Endometrial microvascular endothelial cells (primary cell): Measurements from ENCODE around the gene GPRC5B. TPM values are rescaled to one million over a fixed set of nuclear protein-coding genes. Genes with fewer than 3 reads are reported as not detected.

ENCODE experiments used
- in situ Hi-C: cut with HindIII; loops from 2 replicates; pipeline ENCODE4 v1.10.0; 2017; ENCODE audit warnings: low sequenced_read_pairs, low pct_unique_long_range_greater_than_20kb; ENCODE audit errors: inconsistent ontology term
- total RNA-seq: library from RNA; depleted of rRNA; stranded (reverse); fragments of >200 nt; gene quantifications from one replicate; pipeline ENCODE4 v1.2.3, GENCODE V29; 2015; ENCODE audit errors: inconsistent ontology term

Gene GPRC5B
- total RNA-seq, 1 donor from 2014 or later, result 7.9 TPM

DNA sequence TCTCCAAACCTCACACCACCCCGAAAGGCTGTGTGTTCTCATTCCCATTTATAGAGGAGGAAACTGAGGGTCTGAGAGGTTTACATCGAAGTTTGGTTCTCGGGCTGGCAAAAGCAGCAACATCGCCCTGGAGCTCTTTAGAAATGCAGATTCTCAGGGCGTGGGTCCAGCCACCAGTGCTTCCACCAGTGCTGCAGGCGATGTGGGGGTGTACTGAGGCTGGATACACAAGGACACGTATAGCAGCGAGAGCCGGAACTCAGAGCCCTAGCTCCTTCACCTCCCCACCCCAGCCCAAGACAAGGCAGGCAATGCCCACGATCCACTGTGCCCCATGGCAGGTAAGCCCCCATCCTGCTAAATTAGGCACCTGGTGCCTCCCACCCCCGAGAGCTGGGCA is 5.9 kb downstream of the GPRC5B start:
- in situ Hi-C loops, result loop anchor here (25.0 kb wide), 2 partner anchors 166 to 266 kb away; partner anchors contain the start of genes IQCK and KNOP1

DNA sequence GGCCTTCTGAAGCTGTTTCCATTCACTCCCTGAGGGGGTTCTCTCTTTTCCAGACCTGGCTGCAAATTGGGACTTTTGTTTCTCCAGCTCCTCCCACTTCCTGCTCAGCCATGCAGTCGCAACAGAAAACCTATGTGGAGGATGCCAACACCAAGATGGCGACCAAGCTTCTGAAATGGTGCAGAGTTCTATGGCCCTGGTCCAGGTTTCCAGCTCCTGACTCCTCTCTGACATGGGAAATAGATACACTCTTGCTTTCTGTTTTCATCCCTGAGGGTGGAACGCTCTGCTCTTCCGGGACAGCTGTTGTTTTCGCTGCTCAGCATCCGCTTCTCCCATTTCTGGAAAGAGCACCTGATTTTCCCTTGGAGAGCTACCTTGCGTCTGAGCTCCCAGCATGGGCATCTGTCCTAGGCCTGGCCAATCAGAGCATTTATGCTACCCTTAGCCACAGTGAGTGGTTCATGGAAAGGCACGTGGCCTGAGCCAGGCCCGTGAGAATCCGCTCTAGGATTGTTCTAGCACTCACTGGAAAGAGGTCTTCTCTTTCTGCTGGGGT is 8.1 kb downstream of the GPRC5B start:
- in situ Hi-C loops, result loop anchor here (25.0 kb wide), 2 partner anchors 164 to 264 kb away; partner anchors contain the start of genes IQCK and KNOP1

DNA sequence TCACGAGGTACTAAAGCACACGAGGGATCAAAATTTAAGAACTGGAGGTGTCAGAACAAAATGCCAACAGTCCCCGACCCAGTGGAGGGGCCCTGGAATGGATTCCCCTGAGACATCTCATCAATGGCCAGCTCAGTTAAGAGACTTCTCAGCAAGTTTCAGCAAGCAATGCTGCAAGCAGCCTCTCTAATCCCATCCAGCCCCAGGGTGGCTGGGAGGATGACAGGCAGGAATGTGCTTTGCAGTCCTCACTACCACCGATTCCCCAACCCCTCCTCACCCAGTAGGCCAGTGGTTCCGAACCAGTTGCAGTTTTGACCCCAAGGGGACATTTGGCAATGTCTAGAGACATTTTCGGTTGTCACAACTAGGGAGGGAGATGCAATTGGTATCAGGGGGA is 8.7 kb downstream of the GPRC5B start:
- in situ Hi-C loops, result loop anchor here (25.0 kb wide), 2 partner anchors 164 to 264 kb away; partner anchors contain the start of genes IQCK and KNOP1

DNA sequence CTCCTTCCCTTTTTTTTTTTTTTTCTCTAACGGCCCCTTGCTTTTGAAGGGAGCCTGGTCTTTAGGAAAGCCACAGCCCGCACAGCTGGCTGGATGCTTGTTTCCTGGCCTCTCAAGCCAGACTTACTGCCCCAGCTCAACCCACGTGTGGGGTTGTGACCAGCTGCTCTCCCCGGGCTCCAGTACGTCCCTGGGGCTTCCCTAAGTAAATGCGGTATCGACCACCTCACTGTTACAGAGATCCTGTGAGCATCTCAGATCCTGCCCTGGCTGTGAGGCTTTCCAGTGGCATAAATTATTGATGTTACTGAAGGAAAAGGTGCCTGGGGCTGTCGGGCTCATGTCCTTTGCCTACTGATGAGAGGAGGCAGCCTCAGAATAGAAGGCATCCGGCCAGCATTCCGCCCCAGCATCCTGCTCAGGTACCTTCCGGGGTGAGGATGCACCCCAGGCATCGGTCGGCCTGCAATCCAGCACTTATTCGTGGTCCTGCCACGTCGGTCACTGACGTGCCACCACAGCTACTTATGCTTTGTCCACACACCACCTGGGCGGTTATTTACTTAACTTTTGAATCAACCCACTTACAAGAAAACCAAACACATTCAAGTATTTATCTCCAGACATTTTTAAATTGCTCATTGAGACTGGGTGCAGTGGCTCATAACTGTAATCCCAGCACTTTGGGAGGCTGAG is 9.6 kb downstream of the GPRC5B start:
- in situ Hi-C loops, result loop anchor here (25.0 kb wide), 2 partner anchors 163 to 263 kb away; partner anchors contain the start of genes IQCK and KNOP1

DNA sequence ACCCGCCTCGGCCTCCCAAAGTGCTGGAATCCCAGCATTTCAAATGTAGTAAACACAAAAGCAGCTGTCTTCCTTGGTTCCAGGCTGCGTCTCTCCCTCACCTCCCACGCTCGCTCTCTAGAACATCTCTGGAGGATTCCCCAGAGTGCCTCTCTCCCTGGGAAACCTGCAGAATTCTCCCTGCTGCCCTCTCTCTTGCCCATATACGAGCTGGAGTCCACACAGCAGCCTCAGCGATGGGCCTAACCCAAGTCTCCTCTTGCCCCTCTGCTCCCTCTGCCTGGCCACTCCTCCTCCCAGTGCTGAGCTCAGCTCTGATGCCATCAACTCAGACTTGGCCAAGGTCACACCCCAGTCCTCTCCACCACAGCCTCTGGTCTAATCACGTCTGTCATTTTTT is 10.6 kb downstream of the GPRC5B start:
- in situ Hi-C loops, result no loop called here

DNA sequence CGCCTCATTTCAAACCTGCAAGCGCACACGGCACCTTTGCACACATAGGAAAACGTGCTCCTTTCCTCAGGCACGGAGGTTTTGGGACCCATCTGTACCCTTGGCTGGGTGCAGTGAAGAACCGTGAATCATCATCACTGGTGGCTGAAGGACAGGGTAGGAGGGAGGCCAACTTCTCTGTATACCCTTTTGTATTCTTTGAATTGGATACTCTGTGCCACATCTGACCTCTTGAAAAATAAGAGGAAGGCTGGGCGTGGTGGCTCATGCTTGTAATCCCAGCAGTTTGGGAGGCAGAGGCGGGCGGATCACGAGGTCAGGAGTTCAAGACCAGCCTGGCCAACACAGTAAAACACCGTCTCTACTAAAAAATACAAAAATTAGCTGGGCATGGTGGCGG is 11.7 kb downstream of the GPRC5B start:
- in situ Hi-C loops, result no loop called here

DNA sequence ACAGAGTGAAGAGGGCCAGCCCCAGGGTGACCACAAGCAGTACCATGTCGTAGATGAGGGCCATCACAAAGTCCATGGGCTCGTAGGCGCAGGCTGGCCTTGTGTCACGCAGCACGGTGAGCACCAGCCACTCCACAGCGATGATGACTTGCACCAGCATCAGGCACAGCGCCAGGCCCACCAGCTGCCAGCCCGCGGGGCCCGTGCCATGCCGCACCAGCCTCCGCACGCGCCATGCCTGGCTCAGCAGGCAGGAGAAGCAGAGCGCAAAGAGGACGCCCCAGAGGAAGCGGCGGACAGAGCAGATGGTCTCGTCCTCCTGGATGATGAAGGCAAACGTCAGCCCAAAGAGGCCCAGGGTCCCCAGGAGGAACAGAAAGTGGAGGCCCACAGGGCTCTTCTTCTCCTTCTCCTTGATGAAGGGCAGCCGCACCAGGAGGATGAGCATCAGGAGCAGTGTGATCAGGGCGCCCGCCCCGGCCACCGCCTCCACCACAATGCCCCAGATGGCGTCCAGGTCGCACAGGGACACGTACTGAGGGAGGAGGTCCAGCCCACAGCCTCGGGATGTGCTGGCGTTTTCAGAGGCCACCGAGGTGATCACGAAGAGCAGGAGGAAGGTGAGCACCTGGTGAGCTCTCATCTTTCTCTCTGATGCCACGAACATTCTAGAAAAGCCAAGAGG is 12.3 kb downstream of the GPRC5B start:
- in situ Hi-C loops, result no loop called here

DNA sequence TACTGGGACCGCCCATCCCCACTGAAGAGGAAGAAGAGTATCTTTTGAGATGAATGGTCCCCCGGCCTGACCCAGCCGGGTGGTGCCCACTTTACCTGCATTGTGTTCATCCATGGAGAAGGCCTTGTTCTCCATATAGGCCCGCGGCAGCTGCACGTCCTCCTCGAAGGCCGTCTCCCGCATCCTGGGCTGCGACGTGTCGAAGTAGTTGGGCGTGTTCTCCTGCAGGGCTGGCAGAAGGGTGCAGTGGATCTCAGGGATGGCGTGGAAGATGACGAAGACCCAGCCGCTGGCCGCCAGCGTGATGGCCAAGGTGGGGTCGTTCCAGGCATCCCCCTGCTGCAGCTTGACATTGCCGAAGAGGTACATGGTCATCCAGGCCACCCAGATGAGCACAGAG is 12.9 kb downstream of the GPRC5B start:
- in situ Hi-C loops, result no loop called here

DNA sequence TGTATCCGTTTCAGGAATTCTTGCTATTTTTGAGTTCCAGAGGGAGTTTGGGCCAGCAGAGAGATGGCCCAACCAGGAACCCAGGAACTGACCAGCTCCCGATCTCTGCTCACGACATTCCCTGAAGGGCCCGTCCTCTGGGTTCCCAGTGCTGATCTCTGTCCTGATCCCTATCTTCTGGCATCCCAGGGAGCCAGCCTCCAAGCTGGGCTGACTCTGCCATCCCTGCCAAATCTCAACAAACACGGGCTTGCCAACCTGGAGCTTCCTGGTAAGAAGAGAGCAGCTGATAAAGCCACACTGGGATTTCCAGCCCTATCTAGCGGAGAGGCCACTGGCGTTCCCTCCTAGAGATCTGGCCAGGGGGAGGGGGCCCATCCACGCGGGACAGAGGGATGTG is 16.2 kb downstream of the GPRC5B start:
- in situ Hi-C loops, result no loop called here

DNA sequence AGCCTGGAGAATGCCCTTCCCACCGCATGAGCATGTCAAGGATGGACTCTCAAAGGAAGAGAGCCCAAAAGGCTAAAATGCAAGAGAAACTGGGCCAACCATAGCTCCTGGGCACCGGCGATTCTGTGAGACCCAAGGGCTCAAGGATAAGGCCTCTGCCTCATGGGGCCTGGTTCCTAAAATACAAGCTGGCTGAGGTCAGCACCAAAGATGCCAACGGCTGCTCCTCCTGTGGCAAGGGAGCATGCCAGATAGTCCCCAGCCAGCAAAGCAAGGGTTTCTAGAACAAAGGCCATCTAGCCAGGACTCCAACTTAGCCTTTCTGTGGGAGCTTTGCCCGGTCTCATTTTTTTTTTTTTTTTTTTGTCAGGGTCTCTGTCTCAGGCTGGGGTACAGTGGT is 20.1 kb downstream of the GPRC5B start:
- in situ Hi-C loops, result no loop called here

DNA sequence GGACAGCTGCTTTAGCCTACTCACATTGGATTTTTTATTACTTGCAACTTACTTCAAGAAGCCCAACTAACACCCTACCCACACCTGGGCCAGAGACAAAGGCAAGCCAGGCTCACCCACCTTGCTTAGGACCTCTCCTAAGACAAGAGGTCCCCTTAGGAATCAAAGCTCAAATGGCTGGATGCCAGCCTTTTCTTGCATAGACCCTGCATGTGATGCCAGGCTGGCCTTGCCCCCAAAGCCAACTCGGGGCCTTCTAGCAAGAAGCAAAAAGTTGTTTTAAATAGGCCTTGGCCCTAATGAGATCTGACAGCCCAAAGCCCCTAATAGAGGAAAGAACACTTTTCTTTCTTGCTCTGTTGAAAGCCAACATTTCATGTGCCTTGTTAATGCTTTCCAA is 20.7 kb downstream of the GPRC5B start:
- in situ Hi-C loops, result no loop called here

DNA sequence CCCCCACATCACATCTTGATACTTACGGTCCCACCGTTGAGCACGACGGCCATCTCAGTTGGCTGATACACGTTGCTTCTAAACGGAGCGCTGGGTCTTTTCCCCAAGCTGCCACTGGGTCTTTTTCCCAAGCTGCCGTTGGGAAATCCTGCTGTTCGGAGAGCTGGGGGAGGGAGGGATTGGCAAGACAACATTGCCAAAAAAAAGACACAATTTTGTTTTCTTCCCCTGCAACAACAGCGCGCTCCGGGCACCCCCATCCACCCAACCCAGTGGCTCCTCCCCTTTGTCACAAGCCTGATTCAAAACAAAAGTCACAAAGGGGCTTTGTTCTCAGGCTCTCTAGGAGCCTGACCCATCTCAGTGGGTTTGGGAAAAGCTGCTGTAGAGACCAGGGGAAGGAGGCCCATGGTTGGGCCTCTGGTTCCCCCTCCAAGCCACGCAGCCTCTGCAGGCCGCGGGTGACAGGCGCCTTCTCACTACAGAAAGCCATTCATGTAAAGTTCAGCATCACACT is 22.8 kb downstream of the GPRC5B start:
- in situ Hi-C loops, result no loop called here

DNA sequence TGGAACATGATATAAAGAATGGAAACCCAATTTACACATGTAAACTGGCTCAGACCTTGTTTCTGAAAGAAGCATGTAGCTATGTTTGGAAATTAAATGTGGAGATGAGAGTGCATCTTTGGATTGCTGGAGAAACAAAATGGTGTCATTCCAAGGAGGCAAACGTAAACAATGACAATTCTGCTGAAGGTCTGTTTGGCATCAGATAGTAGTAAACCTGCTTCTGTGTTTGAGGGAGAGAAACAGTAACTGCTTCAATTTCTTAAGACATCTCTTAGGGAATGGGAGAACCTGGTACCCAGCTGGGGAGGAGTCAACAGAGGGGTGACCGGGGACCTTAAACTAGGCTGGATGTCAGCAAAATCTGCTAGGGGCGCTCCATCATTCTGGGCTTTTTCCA is 23.5 kb downstream of the GPRC5B start:
- in situ Hi-C loops, result no loop called here

DNA sequence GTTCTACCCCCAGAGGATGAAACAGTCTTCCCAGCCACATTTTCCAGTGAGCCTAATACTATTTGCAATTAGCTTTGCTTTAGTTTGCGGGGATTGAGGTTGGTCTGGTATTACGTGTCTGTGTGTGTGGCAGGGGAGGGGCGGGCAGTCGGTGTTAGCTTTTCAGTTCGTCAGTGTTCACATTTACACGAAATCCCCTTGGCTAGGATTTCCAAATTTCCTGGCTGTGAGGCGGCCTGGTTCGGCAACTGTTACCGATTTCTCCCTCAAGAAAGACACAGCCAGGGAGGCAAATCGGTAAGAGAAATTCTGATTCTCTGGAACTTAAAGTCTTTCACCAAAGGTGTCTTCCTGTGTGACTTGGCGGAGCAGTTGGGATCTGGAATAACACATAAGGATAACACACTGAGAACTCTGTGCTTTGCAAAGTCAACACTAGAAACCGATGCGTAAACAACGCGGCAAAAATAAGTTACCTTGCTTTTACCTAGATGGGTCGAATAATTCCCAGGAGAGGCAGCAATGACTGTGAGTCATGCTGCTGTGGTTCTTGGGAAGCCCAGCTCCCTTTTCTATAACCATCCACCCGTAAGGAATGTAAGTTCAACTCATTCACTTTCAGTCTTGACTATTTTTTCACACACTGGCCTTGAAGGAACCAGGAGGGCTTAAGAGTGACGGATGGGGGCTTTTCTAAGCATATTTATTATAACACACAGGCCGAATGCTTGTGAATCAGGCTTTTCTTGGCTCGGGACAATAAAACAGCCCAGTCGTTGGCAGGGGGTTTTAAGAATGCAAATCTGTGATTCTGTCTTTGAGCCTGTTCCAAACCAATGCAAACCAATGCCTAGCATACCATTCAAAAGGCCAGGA is 24.2 kb downstream of the GPRC5B start:
- in situ Hi-C loops, result no loop called here

DNA sequence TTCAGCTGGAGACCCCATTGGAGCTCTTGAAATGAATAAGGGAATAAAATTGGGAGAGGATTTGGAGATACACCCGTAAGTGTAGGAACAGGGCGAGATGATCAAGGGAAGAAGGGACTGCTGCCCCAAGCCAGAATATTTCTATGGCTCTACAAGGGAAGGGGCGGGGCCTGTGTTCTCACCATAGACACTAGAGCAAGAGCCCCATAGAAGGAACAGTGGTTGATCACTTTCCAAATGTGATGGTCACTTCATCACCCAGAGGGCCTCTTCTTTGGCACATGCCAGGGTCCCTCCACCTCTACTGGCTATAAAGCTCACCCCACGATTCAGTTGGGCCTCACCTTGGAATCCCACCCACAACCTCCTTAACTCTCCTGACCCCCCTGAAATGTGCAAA is 25.0 kb downstream of the GPRC5B start:
- in situ Hi-C loops, result no loop called here

DNA sequence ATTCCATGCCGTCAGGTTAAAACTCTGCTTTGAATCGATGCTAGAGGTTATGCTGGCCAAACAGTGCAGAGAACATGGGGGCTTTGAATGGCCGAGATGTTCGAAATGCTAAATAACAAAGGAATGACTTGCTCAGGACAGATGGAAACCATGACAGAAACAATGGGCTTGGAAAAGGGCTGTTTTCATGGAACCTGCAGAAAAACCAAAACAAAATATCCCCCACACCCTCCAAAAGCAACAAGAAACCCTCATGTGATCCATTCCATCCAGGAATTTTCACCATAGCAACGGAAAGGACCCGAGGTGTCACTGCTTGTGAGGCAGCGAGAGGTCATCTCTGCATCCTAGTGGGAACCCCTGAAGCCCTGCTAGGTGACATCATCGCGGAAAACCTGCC is 25.5 kb downstream of the GPRC5B start:
- in situ Hi-C loops, result no loop called here

DNA sequence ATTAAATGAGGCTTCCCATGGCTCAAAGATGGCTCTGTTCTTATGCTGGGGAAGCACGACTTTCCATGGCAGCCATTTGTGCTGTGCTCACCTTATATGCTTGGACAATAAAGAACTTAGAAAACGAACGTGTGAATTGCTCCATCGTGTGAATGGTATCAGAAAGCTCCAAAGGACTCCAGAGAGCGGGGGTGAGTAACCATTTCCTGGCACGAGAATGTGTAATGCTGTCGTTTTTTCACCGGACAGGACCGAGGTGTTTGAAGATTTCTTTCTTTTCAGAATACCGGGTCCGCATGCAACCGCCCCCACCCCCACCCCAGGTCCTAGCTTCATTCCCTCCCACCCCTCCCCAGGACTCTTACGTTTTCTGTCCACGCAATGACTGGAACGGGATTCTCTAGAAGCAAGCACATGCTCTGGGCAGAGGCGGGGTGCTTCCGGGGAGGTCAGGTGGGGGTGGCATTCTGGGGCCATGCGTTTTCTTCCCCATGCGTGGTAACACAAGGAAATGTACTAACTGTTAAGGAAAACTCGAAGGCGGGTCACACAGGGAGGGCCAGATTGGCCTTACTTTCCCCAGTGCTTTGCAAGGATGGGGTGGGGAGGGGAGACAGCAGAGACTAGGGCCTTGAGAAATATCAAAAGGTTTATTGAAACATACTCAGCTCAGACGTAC is 26.2 kb downstream of the GPRC5B start:
- in situ Hi-C loops, result no loop called here

DNA sequence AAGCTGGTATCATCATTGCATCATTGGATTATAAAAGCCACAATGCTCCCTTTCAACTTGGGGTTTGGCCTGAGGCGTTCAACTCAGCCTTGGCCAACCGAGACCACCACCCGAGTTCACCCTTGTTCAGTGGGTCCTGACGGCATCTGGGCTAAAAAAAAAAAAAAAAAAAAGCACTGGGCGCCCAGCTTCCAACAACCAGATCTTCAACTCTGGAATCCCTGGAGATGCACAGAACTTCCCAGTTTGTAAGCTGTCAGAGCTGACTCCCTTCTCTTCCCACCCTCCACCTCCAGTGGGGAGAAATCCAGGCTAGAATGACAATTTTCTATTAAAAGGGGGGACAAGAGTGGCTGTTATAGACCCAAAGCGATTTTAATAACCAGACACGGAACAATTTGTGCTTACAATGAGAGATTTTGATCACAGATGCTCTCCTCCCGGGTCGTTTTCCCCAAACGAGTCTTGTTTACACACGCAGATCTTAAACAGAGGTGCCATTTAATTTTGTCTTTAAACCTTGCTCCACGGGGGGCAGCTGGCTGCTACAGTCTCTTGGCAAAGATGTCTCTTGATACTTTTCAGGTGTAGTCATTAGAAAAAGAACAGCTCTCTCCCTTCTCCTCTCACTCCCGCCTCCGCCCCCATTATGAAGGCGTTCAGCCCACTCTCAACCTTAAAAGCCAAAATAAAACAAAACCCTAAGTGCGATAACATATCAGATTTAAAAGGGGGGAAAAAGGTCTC is 26.9 kb downstream of the GPRC5B start:
- in situ Hi-C loops, result no loop called here
